ENCODE data around the gene WWOX. TPM values are rescaled to one million over a fixed set of nuclear protein-coding genes. Genes with fewer than 3 reads are reported as not detected.
"Not testable (repeated sequence)": the region's sequence is repeated elsewhere in the genome, so short reads cannot be mapped to it uniquely, and the experiment has no call there.

WWOX gene
- total RNA-seq, 1 donor from 2014 or later = 15.8 TPM

GRCh38 chr16:78594191-78594590, 494.7 kb downstream of the WWOX start:
- DNase-seq (ENCODE audit: low spot score) = no peak

- DNase-seq (ENCODE audit: low spot score) = no peak
Observed at GRCh38 chr16:78596348-78596995, 497.0 kb downstream of the WWOX start.

GRCh38 chr16:78596996-78597422, 497.6 kb downstream of the WWOX start:
- no peak for DNase-seq (ENCODE audit: low spot score)

GRCh38 chr16:78597809-78598570, 498.5 kb downstream of the WWOX start:
- DNase-seq (ENCODE audit: low spot score) = no peak

GRCh38 chr16:78599271-78599670, 499.8 kb downstream of the WWOX start:
- DNase-seq (ENCODE audit: low spot score) = no peak

GRCh38 chr16:78604423-78605062, 505.1 kb downstream of the WWOX start:
- DNase-seq (ENCODE audit: low spot score) = not testable (repeated sequence)

GRCh38 chr16:78605548-78606101, 506.2 kb downstream of the WWOX start:
- no peak for DNase-seq (ENCODE audit: low spot score)

- DNase-seq (ENCODE audit: low spot score) = no peak
Observed at GRCh38 chr16:78606545-78606944, 507.1 kb downstream of the WWOX start.

GRCh38 chr16:78607022-78607421, 507.6 kb downstream of the WWOX start:
- DNase-seq (ENCODE audit: low spot score) = no peak

GRCh38 chr16:78607465-78607864, 508.0 kb downstream of the WWOX start:
- DNase-seq (ENCODE audit: low spot score) = no peak

- no peak for DNase-seq (ENCODE audit: low spot score)
Observed at GRCh38 chr16:78608305-78608776, 508.9 kb downstream of the WWOX start.

GRCh38 chr16:78609402-78610274, 510.2 kb downstream of the WWOX start:
- DNase-seq (ENCODE audit: low spot score) = no peak

GRCh38 chr16:78611318-78611717, 511.9 kb downstream of the WWOX start:
- no peak for DNase-seq (ENCODE audit: low spot score)

GRCh38 chr16:78619811-78620210, 520.4 kb downstream of the WWOX start:
- no peak for DNase-seq (ENCODE audit: low spot score)

- no peak for DNase-seq (ENCODE audit: low spot score)
Observed at GRCh38 chr16:78620291-78620690, 520.8 kb downstream of the WWOX start.

- no peak for DNase-seq (ENCODE audit: low spot score)
Observed at GRCh38 chr16:78623796-78624195, 524.3 kb downstream of the WWOX start.

GRCh38 chr16:78624366-78624765, 524.9 kb downstream of the WWOX start:
- DNase-seq (ENCODE audit: low spot score) = no peak

- DNase-seq (ENCODE audit: low spot score) = no peak
Observed at GRCh38 chr16:78628461-78629045, 529.1 kb downstream of the WWOX start.

GRCh38 chr16:78629173-78629572, 529.7 kb downstream of the WWOX start:
- no peak for DNase-seq (ENCODE audit: low spot score)

- DNase-seq (ENCODE audit: low spot score) = no peak
Observed at GRCh38 chr16:78630102-78630501, 530.6 kb downstream of the WWOX start.

Measured in mesenteric fat pad (tissue), 1 donor.